ENCODE measurements around the gene ALCAM. TPM values are rescaled to one million over a fixed set of nuclear protein-coding genes. Genes with fewer than 3 reads are reported as not detected.

Gene ALCAM
- total RNA-seq, 1 donor from 2014 or later: 294 TPM

- DNase-seq (ENCODE audit: low read depth): no peak
- no peaks in the 10 kb centered on the region for H3K36me3 ChIP-seq (ENCODE audit: control insufficient read depth, insufficient read depth, low read length)
- FAIRE-seq: no peak
- no peak overlapping the region for H3K4me3 ChIP-seq (ENCODE audit: low read depth, low read length)
- H3K27me3 ChIP-seq (ENCODE audit: control insufficient read depth, insufficient read depth, low read length): no peaks in the 10 kb centered on the region
- no peak for TF ChIP-seq CTCF (IDR thresholded peaks at IDR 0.05; ENCODE audit: insufficient read depth, low read length, severe bottlenecking)
These were observed 146.3 kb downstream of the ALCAM start for GRCh38 chr3:105513042-105513441.

- Histone ChIP-seq H3K36me3 (ENCODE audit: control insufficient read depth, insufficient read depth, low read length) (no peaks in the 10 kb centered on the region), H3K4me3 (ENCODE audit: low read depth, low read length) (no peak overlapping the region), H3K27me3 (ENCODE audit: control insufficient read depth, insufficient read depth, low read length) (no peaks in the 10 kb centered on the region)
- no peak for FAIRE-seq
- no peak for TF ChIP-seq CTCF (IDR thresholded peaks at IDR 0.05; ENCODE audit: insufficient read depth, low read length, severe bottlenecking)
- DNase-seq (ENCODE audit: low read depth): no peak
These were observed 147.2 kb downstream of the ALCAM start for GRCh38 chr3:105513886-105514285.

GRCh38 chr3:105515372-105515771 lies 148.7 kb downstream of the ALCAM start:
- DNase-seq (ENCODE audit: low read depth): no peak
- H3K4me3 ChIP-seq (ENCODE audit: low read depth, low read length): no peak overlapping the region
- no peaks in the 10 kb centered on the region for H3K36me3 ChIP-seq (ENCODE audit: control insufficient read depth, insufficient read depth, low read length)
- no peaks in the 10 kb centered on the region for H3K27me3 ChIP-seq (ENCODE audit: control insufficient read depth, insufficient read depth, low read length)
- FAIRE-seq: no peak
- TF ChIP-seq CTCF (IDR thresholded peaks at IDR 0.05; ENCODE audit: insufficient read depth, low read length, severe bottlenecking): no peak

GRCh38 chr3:105516972-105517371 lies 150.3 kb downstream of the ALCAM start:
- no peak for DNase-seq (ENCODE audit: low read depth)
- no peak for FAIRE-seq
- no peaks in the 10 kb centered on the region for H3K36me3 ChIP-seq (ENCODE audit: control insufficient read depth, insufficient read depth, low read length)
- no peaks in the 10 kb centered on the region for H3K27me3 ChIP-seq (ENCODE audit: control insufficient read depth, insufficient read depth, low read length)
- TF ChIP-seq CTCF (IDR thresholded peaks at IDR 0.05; ENCODE audit: insufficient read depth, low read length, severe bottlenecking): no peak
- H3K4me3 ChIP-seq (ENCODE audit: low read depth, low read length): no peak overlapping the region

- TF ChIP-seq CTCF (IDR thresholded peaks at IDR 0.05; ENCODE audit: insufficient read depth, low read length, severe bottlenecking): no peak
- H3K27me3 ChIP-seq (ENCODE audit: control insufficient read depth, insufficient read depth, low read length): no peaks in the 10 kb centered on the region
- no peak for FAIRE-seq
- H3K4me3 ChIP-seq (ENCODE audit: low read depth, low read length): no peak overlapping the region
- DNase-seq (ENCODE audit: low read depth): no peak
- no peaks in the 10 kb centered on the region for H3K36me3 ChIP-seq (ENCODE audit: control insufficient read depth, insufficient read depth, low read length)
These were observed 151.5 kb downstream of the ALCAM start for GRCh38 chr3:105518203-105518602.

- no peaks in the 10 kb centered on the region for H3K36me3 ChIP-seq (ENCODE audit: control insufficient read depth, insufficient read depth, low read length)
- H3K27me3 ChIP-seq (ENCODE audit: control insufficient read depth, insufficient read depth, low read length): no peaks in the 10 kb centered on the region
- no peak overlapping the region for H3K4me3 ChIP-seq (ENCODE audit: low read depth, low read length)
- TF ChIP-seq CTCF (IDR thresholded peaks at IDR 0.05; ENCODE audit: insufficient read depth, low read length, severe bottlenecking): peak; percentile 41
- DNase-seq (ENCODE audit: low read depth) (peak; percentile 71), FAIRE-seq (no peak)
These were observed 152.2 kb downstream of the ALCAM start for GRCh38 chr3:105518806-105519418.

Data from bronchial epithelial cell (primary cell).